ENCODE results near the gene PARK7.

Gene PARK7

GRCh38 chr1:7975212-7975865 lies 13.8 kb downstream of the PARK7 start:
- no peaks in the 10 kb centered on the region for H3K4me1 ChIP-seq (ENCODE audit: control insufficient read depth in 2 of 2, insufficient read depth in 2 of 2, low read length in 2 of 2)
- no peak overlapping the region for H3K27ac ChIP-seq (ENCODE audit: low read depth in 2 of 2, low read length in 2 of 2)
- no peaks in the 10 kb centered on the region for H3K9me3 ChIP-seq (ENCODE audit: control insufficient read depth in 2 of 2, low read length in 2 of 2)
- H3K27me3 ChIP-seq (ENCODE audit: control insufficient read depth in 2 of 2, insufficient read depth in 2 of 2, low read length in 2 of 2) = no peaks in the 10 kb centered on the region
- H3K4me3 ChIP-seq (ENCODE audit: low read length in 2 of 2) = no peak overlapping the region
- peaks cover 31 to 44% of the 10 kb centered on the region in 2 donors for H3K36me3 ChIP-seq (ENCODE audit: control insufficient read depth in 2 of 2, insufficient read depth in 2 of 2, low read length in 2 of 2)
- H3K9ac ChIP-seq (ENCODE audit: low read depth in 1 of 2, low read length in 2 of 2) = no peak overlapping the region

GRCh38 chr1:7980984-7981383 lies 19.5 kb downstream of the PARK7 start:
- no peak overlapping the region for H3K9ac ChIP-seq (ENCODE audit: low read depth in 1 of 2, low read length in 2 of 2)
- H3K4me3 ChIP-seq (ENCODE audit: low read length in 2 of 2) = no peak overlapping the region
- H3K27me3 ChIP-seq (ENCODE audit: control insufficient read depth in 2 of 2, insufficient read depth in 2 of 2, low read length in 2 of 2) = no peaks in the 10 kb centered on the region
- no peak overlapping the region for H3K27ac ChIP-seq (ENCODE audit: low read depth in 2 of 2, low read length in 2 of 2)
- no peaks in the 10 kb centered on the region for H3K9me3 ChIP-seq (ENCODE audit: control insufficient read depth in 2 of 2, low read length in 2 of 2)
- peaks cover 3 to 4% of the 10 kb centered on the region in 2 donors for H3K4me1 ChIP-seq (ENCODE audit: control insufficient read depth in 2 of 2, insufficient read depth in 2 of 2, low read length in 2 of 2)
- peaks cover 41 to 55% of the 10 kb centered on the region in 2 donors for H3K36me3 ChIP-seq (ENCODE audit: control insufficient read depth in 2 of 2, insufficient read depth in 2 of 2, low read length in 2 of 2)

GRCh38 chr1:7983086-7983778 lies 21.7 kb downstream of the PARK7 start:
- H3K27me3 ChIP-seq (ENCODE audit: control insufficient read depth in 2 of 2, insufficient read depth in 2 of 2, low read length in 2 of 2) = no peaks in the 10 kb centered on the region
- H3K27ac ChIP-seq (ENCODE audit: low read depth in 2 of 2, low read length in 2 of 2) = no peak overlapping the region
- H3K4me3 ChIP-seq (ENCODE audit: low read length in 2 of 2) = no peak overlapping the region
- H3K9ac ChIP-seq (ENCODE audit: low read depth in 1 of 2, low read length in 2 of 2) = no peak overlapping the region
- peaks cover 38 to 63% of the 10 kb centered on the region in 2 donors for H3K36me3 ChIP-seq (ENCODE audit: control insufficient read depth in 2 of 2, insufficient read depth in 2 of 2, low read length in 2 of 2)
- peaks cover 3 to 4% of the 10 kb centered on the region in 2 donors for H3K4me1 ChIP-seq (ENCODE audit: control insufficient read depth in 2 of 2, insufficient read depth in 2 of 2, low read length in 2 of 2)
- H3K9me3 ChIP-seq (ENCODE audit: control insufficient read depth in 2 of 2, low read length in 2 of 2) = no peaks in the 10 kb centered on the region

GRCh38 chr1:7984811-7985210 lies 23.3 kb downstream of the PARK7 start:
- Histone ChIP-seq H3K4me3 (ENCODE audit: low read length in 2 of 2) (no peak overlapping the region), H3K4me1 (ENCODE audit: control insufficient read depth in 2 of 2, insufficient read depth in 2 of 2, low read length in 2 of 2) (peaks cover 3 to 4% of the 10 kb centered on the region in 2 donors), H3K9me3 (ENCODE audit: control insufficient read depth in 2 of 2, low read length in 2 of 2) (no peaks in the 10 kb centered on the region), H3K36me3 (ENCODE audit: control insufficient read depth in 2 of 2, insufficient read depth in 2 of 2, low read length in 2 of 2) (peaks cover 31 to 50% of the 10 kb centered on the region in 2 donors), H3K27ac (ENCODE audit: low read depth in 2 of 2, low read length in 2 of 2) (no peak overlapping the region), H3K9ac (ENCODE audit: low read depth in 1 of 2, low read length in 2 of 2) (no peak overlapping the region), H3K27me3 (ENCODE audit: control insufficient read depth in 2 of 2, insufficient read depth in 2 of 2, low read length in 2 of 2) (no peaks in the 10 kb centered on the region)

GRCh38 chr1:7985851-7986612 lies 24.5 kb downstream of the PARK7 start:
- Histone ChIP-seq H3K4me3 (ENCODE audit: low read length in 2 of 2) (no peak overlapping the region), H3K27me3 (ENCODE audit: control insufficient read depth in 2 of 2, insufficient read depth in 2 of 2, low read length in 2 of 2) (no peaks in the 10 kb centered on the region), H3K9ac (ENCODE audit: low read depth in 1 of 2, low read length in 2 of 2) (no peak overlapping the region), H3K36me3 (ENCODE audit: control insufficient read depth in 2 of 2, insufficient read depth in 2 of 2, low read length in 2 of 2) (peaks cover 31 to 48% of the 10 kb centered on the region in 2 donors), H3K9me3 (ENCODE audit: control insufficient read depth in 2 of 2, low read length in 2 of 2) (no peaks in the 10 kb centered on the region), H3K27ac (ENCODE audit: low read depth in 2 of 2, low read length in 2 of 2) (no peak overlapping the region), H3K4me1 (ENCODE audit: control insufficient read depth in 2 of 2, insufficient read depth in 2 of 2, low read length in 2 of 2) (peaks cover 3 to 4% of the 10 kb centered on the region in 2 donors)

- Histone ChIP-seq H3K9me3 (ENCODE audit: control insufficient read depth in 2 of 2, low read length in 2 of 2) (no peaks in the 10 kb centered on the region), H3K27me3 (ENCODE audit: control insufficient read depth in 2 of 2, insufficient read depth in 2 of 2, low read length in 2 of 2) (no peaks in the 10 kb centered on the region), H3K4me3 (ENCODE audit: low read length in 2 of 2) (no peak overlapping the region), H3K36me3 (ENCODE audit: control insufficient read depth in 2 of 2, insufficient read depth in 2 of 2, low read length in 2 of 2) (peaks cover 29 to 44% of the 10 kb centered on the region in 2 donors), H3K27ac (ENCODE audit: low read depth in 2 of 2, low read length in 2 of 2) (no peak overlapping the region), H3K4me1 (ENCODE audit: control insufficient read depth in 2 of 2, insufficient read depth in 2 of 2, low read length in 2 of 2) (peaks cover 0 to under 1% of the 10 kb centered on the region in 2 donors), H3K9ac (ENCODE audit: low read depth in 1 of 2, low read length in 2 of 2) (no peak overlapping the region)
Observed at GRCh38 chr1:7987528-7987927, 26.0 kb downstream of the PARK7 start.

GRCh38 chr1:7988576-7988975 lies 27.1 kb downstream of the PARK7 start:
- no peak overlapping the region for H3K27ac ChIP-seq (ENCODE audit: low read depth in 2 of 2, low read length in 2 of 2)
- peaks cover 22 to 41% of the 10 kb centered on the region in 2 donors for H3K36me3 ChIP-seq (ENCODE audit: control insufficient read depth in 2 of 2, insufficient read depth in 2 of 2, low read length in 2 of 2)
- no peaks in the 10 kb centered on the region for H3K4me1 ChIP-seq (ENCODE audit: control insufficient read depth in 2 of 2, insufficient read depth in 2 of 2, low read length in 2 of 2)
- no peaks in the 10 kb centered on the region for H3K9me3 ChIP-seq (ENCODE audit: control insufficient read depth in 2 of 2, low read length in 2 of 2)
- H3K4me3 ChIP-seq (ENCODE audit: low read length in 2 of 2) = no peak overlapping the region
- no peaks in the 10 kb centered on the region for H3K27me3 ChIP-seq (ENCODE audit: control insufficient read depth in 2 of 2, insufficient read depth in 2 of 2, low read length in 2 of 2)
- H3K9ac ChIP-seq (ENCODE audit: low read depth in 1 of 2, low read length in 2 of 2) = no peak overlapping the region

- H3K27ac ChIP-seq (ENCODE audit: low read depth in 2 of 2, low read length in 2 of 2) = no peak overlapping the region
- H3K36me3 ChIP-seq (ENCODE audit: control insufficient read depth in 2 of 2, insufficient read depth in 2 of 2, low read length in 2 of 2) = peaks cover 10 to 29% of the 10 kb centered on the region in 2 donors
Observed at GRCh38 chr1:7989762-7990428, 28.4 kb downstream of the PARK7 start.

GRCh38 chr1:7991504-7992440 lies 30.3 kb downstream of the PARK7 start:
- no peak overlapping the region for H3K27ac ChIP-seq (ENCODE audit: low read depth in 2 of 2, low read length in 2 of 2)
- peaks cover 0 to 12% of the 10 kb centered on the region in 2 donors for H3K36me3 ChIP-seq (ENCODE audit: control insufficient read depth in 2 of 2, insufficient read depth in 2 of 2, low read length in 2 of 2)
- no peaks in the 10 kb centered on the region for H3K4me1 ChIP-seq (ENCODE audit: control insufficient read depth in 2 of 2, insufficient read depth in 2 of 2, low read length in 2 of 2)
- no peaks in the 10 kb centered on the region for H3K9me3 ChIP-seq (ENCODE audit: control insufficient read depth in 2 of 2, low read length in 2 of 2)
- H3K4me3 ChIP-seq (ENCODE audit: low read length in 2 of 2) = no peak overlapping the region
- H3K9ac ChIP-seq (ENCODE audit: low read depth in 1 of 2, low read length in 2 of 2) = no peak overlapping the region
- no peaks in the 10 kb centered on the region for H3K27me3 ChIP-seq (ENCODE audit: control insufficient read depth in 2 of 2, insufficient read depth in 2 of 2, low read length in 2 of 2)

More at GRCh38 chr1:7989762-7990428, 28.4 kb downstream of the PARK7 start:
- no peak overlapping the region for H3K9ac ChIP-seq (ENCODE audit: low read depth in 1 of 2, low read length in 2 of 2)
- no peaks in the 10 kb centered on the region for H3K27me3 ChIP-seq (ENCODE audit: control insufficient read depth in 2 of 2, insufficient read depth in 2 of 2, low read length in 2 of 2)
- H3K9me3 ChIP-seq (ENCODE audit: control insufficient read depth in 2 of 2, low read length in 2 of 2) = no peaks in the 10 kb centered on the region
- H3K4me3 ChIP-seq (ENCODE audit: low read length in 2 of 2) = no peak overlapping the region
- H3K4me1 ChIP-seq (ENCODE audit: control insufficient read depth in 2 of 2, insufficient read depth in 2 of 2, low read length in 2 of 2) = no peaks in the 10 kb centered on the region
